Mesendoderm (in vitro differentiated cells): Measurements from ENCODE around the gene CC2D1A.
A peak's percentile ranks its signal among the peaks of the same experiment; 100 is the strongest.

Experiments used
- DNase-seq: peaks from one replicate; pipeline ENCODE4 v3.0.0; 2013
- H2AK5ac ChIP-seq: 2 replicates; pipeline ENCODE4 v1.6.1; 2013; ENCODE audit warnings: low read length, inconsistent platforms
- H2BK120ac ChIP-seq: 2 replicates; pipeline ENCODE4 v1.6.1; 2013; ENCODE audit warnings: low read depth, mild to moderate bottlenecking, low read length, moderate library complexity, mixed read lengths
- H2BK15ac ChIP-seq: replicated peaks from 2 replicates; pipeline ENCODE4 v1.6.1; 2013; ENCODE audit warnings: low read depth, mild to moderate bottlenecking, moderate library complexity
- H2BK5ac ChIP-seq: 2 replicates; pipeline ENCODE4 v1.6.1; 2013; ENCODE audit warnings: low read length, inconsistent platforms
- H3K18ac ChIP-seq: 2 replicates; pipeline ENCODE4 v1.6.1; 2013; ENCODE audit warnings: mild to moderate bottlenecking, low read length, mixed read lengths
- H3K23ac ChIP-seq: one replicate; pipeline ENCODE4 v1.6.1; 2013; ENCODE audit warnings: low read length
- H3K27ac ChIP-seq: 2 replicates; pipeline ENCODE4 v1.5.1; 2013; ENCODE audit warnings: low read depth, mild to moderate bottlenecking, inconsistent platforms, low read length, moderate library complexity
- H3K27me3 ChIP-seq: 2 replicates; pipeline ENCODE4 v1.6.1; 2013; ENCODE audit warnings: low read length, control low read depth, mild to moderate bottlenecking, inconsistent platforms; ENCODE audit not compliant: insufficient read depth, poor library complexity
- H3K36me3 ChIP-seq: 2 replicates; pipeline ENCODE4 v1.6.1; 2013; ENCODE audit warnings: low read length, inconsistent platforms; ENCODE audit not compliant: control insufficient read depth, insufficient read depth
- H3K4ac ChIP-seq: one replicate; pipeline ENCODE4 v1.6.1; 2013; ENCODE audit warnings: low read depth, mild to moderate bottlenecking, low read length, moderate library complexity
- H3K4me1 ChIP-seq: 2 replicates; pipeline ENCODE4 v1.6.1; 2013; ENCODE audit warnings: low read depth, low read length, inconsistent platforms; ENCODE audit not compliant: control insufficient read depth
- H3K4me2 ChIP-seq: 2 replicates; pipeline ENCODE4 v1.6.1; 2013; ENCODE audit warnings: low read length
- H3K4me3 ChIP-seq: 2 replicates; pipeline ENCODE4 v1.5.1; 2013; ENCODE audit warnings: mild to moderate bottlenecking, low read length
- H3K56ac ChIP-seq: one replicate; pipeline ENCODE4 v1.6.1; 2013; ENCODE audit warnings: low read length
- H3K79me1 ChIP-seq: 2 replicates; pipeline ENCODE4 v1.6.1; 2013; ENCODE audit warnings: low read length, inconsistent platforms
- H3K79me2 ChIP-seq: 2 replicates; pipeline ENCODE4 v1.6.1; 2013; ENCODE audit warnings: mild to moderate bottlenecking, low read length; ENCODE audit not compliant: control insufficient read depth, insufficient read depth
- H3K9ac ChIP-seq: 2 replicates; pipeline ENCODE4 v1.6.1; 2013; ENCODE audit warnings: low read length, inconsistent platforms
- H4K5ac ChIP-seq: one replicate; pipeline ENCODE4 v1.6.1; 2013; ENCODE audit warnings: low read length
- H4K8ac ChIP-seq: one replicate; pipeline ENCODE4 v1.6.1; 2013; ENCODE audit warnings: low read depth, mild to moderate bottlenecking, control low read depth, low read length, moderate library complexity
- WGBS: extraction: QIAGEN DNeasy Blood & Tissue Kit; methylation state at CpG from one replicate; pipeline ENCODE4 v1.1.7; 2013; ENCODE audit warnings: low lambda C conversion rate, missing lambda C conversion rate; ENCODE audit not compliant: insufficient coverage; ENCODE audit errors: extremely low coverage; 5-methylcytosine and 5-hydroxymethylcytosine counted together

CC2D1A gene

GRCh38 chr19:13935765-13936510 is 29.9 kb downstream of the CC2D1A start:
- Histone ChIP-seq H2BK120ac (no peak overlapping the region), H3K56ac (peak overlapping the region; percentile 5), H2AK5ac (no peak overlapping the region), H3K4me2 (no peak overlapping the region), H3K4ac (no peak overlapping the region), H4K8ac (no peak overlapping the region), H3K18ac (no peak overlapping the region), H3K4me1 (peaks cover 2% of the 10 kb centered on the region), H3K27me3 (no peaks in the 10 kb centered on the region), H3K23ac (no peak overlapping the region), H2BK5ac (no peak overlapping the region), H4K5ac (no peak overlapping the region), H3K4me3 (no peak overlapping the region), H3K79me2 (no peaks in the 10 kb centered on the region), H3K36me3 (no peaks in the 10 kb centered on the region), H3K79me1 (no peaks in the 10 kb centered on the region), H3K27ac (no peak overlapping the region), H2BK15ac (no peak overlapping the region), H3K9ac (no peak overlapping the region)
- WGBS: no CpG with 5 or more reads among the region's 22 CpGs
- DNase-seq: peak; percentile 64

- Histone ChIP-seq H2BK15ac (no peak overlapping the region), H4K8ac (no peak overlapping the region), H3K79me1 (no peaks in the 10 kb centered on the region), H3K4me2 (no peak overlapping the region), H2BK120ac (no peak overlapping the region), H3K4me3 (no peak overlapping the region), H3K56ac (peak overlapping the region; percentile 7), H3K79me2 (no peaks in the 10 kb centered on the region), H3K23ac (no peak overlapping the region), H3K4me1 (peaks cover 2% of the 10 kb centered on the region), H3K27ac (no peak overlapping the region), H3K36me3 (no peaks in the 10 kb centered on the region), H2BK5ac (no peak overlapping the region), H3K18ac (no peak overlapping the region), H4K5ac (no peak overlapping the region), H3K9ac (no peak overlapping the region), H3K27me3 (no peaks in the 10 kb centered on the region), H2AK5ac (no peak overlapping the region), H3K4ac (no peak overlapping the region)
- no peak for DNase-seq
- WGBS: no CpG with 5 or more reads among the region's 29 CpGs
These were observed 31.7 kb downstream of the CC2D1A start for GRCh38 chr19:13937479-13938300.

- no peaks in the 10 kb centered on the region for H3K79me2 ChIP-seq
- no CpG with 5 or more reads among the region's 21 CpGs for WGBS
- H2BK5ac ChIP-seq: no peak within 1 kb of the TSS
- no peaks in the 10 kb centered on the region for H3K27me3 ChIP-seq
- H3K56ac ChIP-seq: peak within 1 kb of the TSS; percentile 7
- no peak within 1 kb of the TSS for H4K8ac ChIP-seq
- no peak within 1 kb of the TSS for H3K4ac ChIP-seq
- no peak within 1 kb of the TSS for H2BK15ac ChIP-seq
- no peak within 1 kb of the TSS for H4K5ac ChIP-seq
- H3K4me1 ChIP-seq: peaks cover 2% of the 10 kb centered on the region
- no peaks in the 10 kb centered on the region for H3K36me3 ChIP-seq
- H3K79me1 ChIP-seq: no peaks in the 10 kb centered on the region
- H3K4me3 ChIP-seq: no peak within 1 kb of the TSS
- no peak within 1 kb of the TSS for H3K23ac ChIP-seq
- H3K27ac ChIP-seq: no peak within 1 kb of the TSS
- no peak within 1 kb of the TSS for H2AK5ac ChIP-seq
- DNase-seq: no peak
- H3K18ac ChIP-seq: no peak within 1 kb of the TSS
- H2BK120ac ChIP-seq: no peak within 1 kb of the TSS
- H3K9ac ChIP-seq: no peak within 1 kb of the TSS
- H3K4me2 ChIP-seq: no peak within 1 kb of the TSS
These were observed 32.5 kb downstream of the CC2D1A start, which contains the start of gene PODNL1 for GRCh38 chr19:13938301-13939064. Gene PODNL1, minus strand, starts transcription at chr19:13938417. Its CDS starts 236 bp downstream, at chr19:13938181.

GRCh38 chr19:13942023-13942684 is 36.2 kb downstream of the CC2D1A start:
- H4K8ac ChIP-seq: no peak overlapping the region
- no peak overlapping the region for H3K4ac ChIP-seq
- H3K27me3 ChIP-seq: no peaks in the 10 kb centered on the region
- no peak overlapping the region for H2BK5ac ChIP-seq
- H2AK5ac ChIP-seq: no peak overlapping the region
- DNase-seq: peak; percentile 36
- peaks cover 2% of the 10 kb centered on the region for H3K4me1 ChIP-seq
- WGBS: no CpG with 5 or more reads among the region's 1 CpG
- H3K18ac ChIP-seq: no peak overlapping the region
- H3K36me3 ChIP-seq: no peaks in the 10 kb centered on the region
- no peaks in the 10 kb centered on the region for H3K79me2 ChIP-seq
- no peaks in the 10 kb centered on the region for H3K79me1 ChIP-seq
- no peak overlapping the region for H2BK120ac ChIP-seq
- no peak overlapping the region for H3K23ac ChIP-seq
- H3K9ac ChIP-seq: no peak overlapping the region
- H3K4me2 ChIP-seq: no peak overlapping the region
- no peak overlapping the region for H3K27ac ChIP-seq
- H3K4me3 ChIP-seq: no peak overlapping the region
- H3K56ac ChIP-seq: no peak overlapping the region
- no peak overlapping the region for H2BK15ac ChIP-seq
- H4K5ac ChIP-seq: no peak overlapping the region

GRCh38 chr19:13946414-13946813 is 40.4 kb downstream of the CC2D1A start:
- Histone ChIP-seq H4K8ac (no peak overlapping the region), H3K4ac (no peak overlapping the region), H2BK120ac (no peak overlapping the region), H3K79me1 (no peaks in the 10 kb centered on the region), H3K36me3 (no peaks in the 10 kb centered on the region), H4K5ac (no peak overlapping the region), H3K23ac (no peak overlapping the region), H3K9ac (no peak overlapping the region), H3K79me2 (no peaks in the 10 kb centered on the region), H3K4me1 (no peaks in the 10 kb centered on the region), H3K27me3 (no peaks in the 10 kb centered on the region), H2AK5ac (no peak overlapping the region), H3K56ac (no peak overlapping the region), H3K18ac (no peak overlapping the region), H2BK5ac (no peak overlapping the region), H3K27ac (no peak overlapping the region), H3K4me2 (no peak overlapping the region), H3K4me3 (no peak overlapping the region), H2BK15ac (no peak overlapping the region)
- DNase-seq: no peak
- WGBS: no CpG with 5 or more reads among the region's 4 CpGs
